DOHH2 (cell line): ENCODE results near the gene RNF148.

Experiments used
- H3F3A ChIP-seq: fragments of 200-600 bp; sonication (generic), shearing (Covaris generic); 2 replicates; pipeline ENCODE4 v1.6.0; 2016; ENCODE audit warnings: antibody characterized with exemption, mild to moderate bottlenecking; ENCODE audit not compliant: control insufficient read depth, insufficient read depth
- H3K27ac ChIP-seq: fragments of 200-600 bp; sonication (generic); 2 replicates; pipeline ENCODE4 v1.5.1; 2014; ENCODE audit warnings: low read depth, mild to moderate bottlenecking, low read length, moderate library complexity
- H3K27me3 ChIP-seq: fragments of 200-600 bp; sonication (generic); 2 replicates; pipeline ENCODE4 v1.6.1; 2014; ENCODE audit warnings: mild to moderate bottlenecking, low read length, mixed read lengths; ENCODE audit not compliant: control insufficient read depth
- H3K36me3 ChIP-seq: fragments of 200-600 bp; sonication (generic); 2 replicates; pipeline ENCODE4 v1.6.1; 2014; ENCODE audit warnings: mild to moderate bottlenecking, low read length, moderate library complexity, mixed read lengths; ENCODE audit not compliant: control insufficient read depth
- H3K4me1 ChIP-seq: fragments of 200-600 bp; sonication (generic); 2 replicates; pipeline ENCODE4 v1.6.1; 2014; ENCODE audit warnings: mild to moderate bottlenecking, low read length, mixed read lengths; ENCODE audit not compliant: control insufficient read depth
- H3K4me2 ChIP-seq: fragments of 200-600 bp; sonication (generic); 2 replicates; pipeline ENCODE4 v1.6.0; 2014; ENCODE audit warnings: mild to moderate bottlenecking, low read length, moderate library complexity
- H3K4me3 ChIP-seq: fragments of 200-600 bp; sonication (generic); 2 replicates; pipeline ENCODE4 v1.5.1; 2014; ENCODE audit warnings: mild to moderate bottlenecking, low read length, mixed read lengths
- H3K79me2 ChIP-seq: fragments of 200-600 bp; sonication (generic); 2 replicates; pipeline ENCODE4 v1.6.1; 2014; ENCODE audit warnings: mild to moderate bottlenecking, low read length, mixed read lengths; ENCODE audit not compliant: control insufficient read depth
- H3K9me2 ChIP-seq: fragments of 200-600 bp; sonication (generic); replicated peaks from 2 replicates; pipeline ENCODE4 v1.6.1; 2014; ENCODE audit warnings: mild to moderate bottlenecking, low read length, mixed read lengths; ENCODE audit not compliant: control insufficient read depth
- H3K9me3 ChIP-seq: fragments of 200-600 bp; sonication (generic); 2 replicates; pipeline ENCODE4 v1.6.1; 2014; ENCODE audit warnings: antibody characterized with exemption, low read length, mixed read lengths; ENCODE audit not compliant: control insufficient read depth, insufficient read depth
- H4K20me1 ChIP-seq: fragments of 200-600 bp; sonication (generic); 2 replicates; pipeline ENCODE4 v1.6.0; 2014; ENCODE audit warnings: low read depth, mild to moderate bottlenecking, antibody characterized with exemption, low read length, moderate library complexity; ENCODE audit not compliant: control insufficient read depth, insufficient read depth
- CTCF ChIP-seq: fragments of 200-600 bp; sonication (generic); IDR thresholded peaks from one replicate; pipeline ENCODE4 v1.5.1; 2014; ENCODE audit warnings: antibody characterized with exemption, mild to moderate bottlenecking, low read depth, low read length; ENCODE audit not compliant: poor library complexity, severe bottlenecking
- EZH2phosphoT487 ChIP-seq: fragments of 200-600 bp; sonication (generic); IDR thresholded peaks from 2 replicates; pipeline ENCODE4 v1.6.1; 2017; ENCODE audit warnings: borderline replicate concordance, mild to moderate bottlenecking, antibody characterized with exemption, low read length, moderate library complexity, mixed read lengths

RNF148 gene

GRCh38 chr7:122652876-122653275 is 49.8 kb downstream of the RNF148 start:
- TF ChIP-seq EZH2phosphoT487 (no peak), CTCF (no peak)
- Histone ChIP-seq H3K4me3 (no peak overlapping the region), H3K79me2 (no peaks in the 10 kb centered on the region), H3K9me3 (no peaks in the 10 kb centered on the region), H3K27me3 (no peaks in the 10 kb centered on the region), H3K4me1 (no peaks in the 10 kb centered on the region), H3K4me2 (no peak overlapping the region), H3K9me2 (no peaks in the 10 kb centered on the region), H3K27ac (no peak overlapping the region), H3K36me3 (no peaks in the 10 kb centered on the region), H4K20me1 (no peaks in the 10 kb centered on the region), H3F3A (no peaks in the 10 kb centered on the region)
